Fibroblast of skin of left quadriceps (primary cell): ENCODE data around the gene UNK.

ENCODE experiments used
- DNase-seq, 2 experiments: peaks; one replicate each; pipeline ENCODE4 v3.0.0-alpha.2; 2013; ENCODE audit warnings: low read depth in 2 of 2

UNK gene

DNA sequence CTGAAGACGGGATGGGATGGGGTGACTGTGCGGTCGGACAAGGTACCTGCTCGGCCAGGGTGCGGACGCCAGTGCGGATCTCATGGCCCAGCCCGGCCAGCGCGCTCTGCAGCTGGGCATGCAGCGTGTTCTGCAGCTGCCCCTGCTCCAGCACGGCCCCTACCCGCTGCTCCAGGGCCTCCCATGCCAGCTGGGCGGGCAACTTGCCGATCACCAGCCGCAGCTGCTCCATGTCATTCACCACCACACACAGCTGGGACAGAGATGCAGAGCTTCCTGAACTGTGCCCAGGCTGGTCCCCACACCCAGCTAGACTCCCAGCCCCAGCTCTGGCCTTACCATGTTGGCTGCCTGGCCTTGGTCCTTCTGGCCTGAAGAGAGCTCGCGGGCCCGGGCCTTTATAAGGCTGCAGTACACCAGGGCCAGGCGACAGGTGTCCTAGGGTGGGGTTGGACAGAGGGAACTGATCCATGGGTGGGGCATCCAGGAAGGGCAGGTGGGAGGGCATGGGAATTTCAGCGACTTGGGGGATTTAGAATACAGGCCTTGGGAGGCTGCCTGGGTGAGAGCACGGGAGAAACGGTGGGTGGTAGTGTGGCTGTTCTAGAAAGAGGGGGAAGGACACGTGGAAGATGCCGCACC, 49.8 kb downstream of the UNK start:
- no peak for DNase-seq

DNA sequence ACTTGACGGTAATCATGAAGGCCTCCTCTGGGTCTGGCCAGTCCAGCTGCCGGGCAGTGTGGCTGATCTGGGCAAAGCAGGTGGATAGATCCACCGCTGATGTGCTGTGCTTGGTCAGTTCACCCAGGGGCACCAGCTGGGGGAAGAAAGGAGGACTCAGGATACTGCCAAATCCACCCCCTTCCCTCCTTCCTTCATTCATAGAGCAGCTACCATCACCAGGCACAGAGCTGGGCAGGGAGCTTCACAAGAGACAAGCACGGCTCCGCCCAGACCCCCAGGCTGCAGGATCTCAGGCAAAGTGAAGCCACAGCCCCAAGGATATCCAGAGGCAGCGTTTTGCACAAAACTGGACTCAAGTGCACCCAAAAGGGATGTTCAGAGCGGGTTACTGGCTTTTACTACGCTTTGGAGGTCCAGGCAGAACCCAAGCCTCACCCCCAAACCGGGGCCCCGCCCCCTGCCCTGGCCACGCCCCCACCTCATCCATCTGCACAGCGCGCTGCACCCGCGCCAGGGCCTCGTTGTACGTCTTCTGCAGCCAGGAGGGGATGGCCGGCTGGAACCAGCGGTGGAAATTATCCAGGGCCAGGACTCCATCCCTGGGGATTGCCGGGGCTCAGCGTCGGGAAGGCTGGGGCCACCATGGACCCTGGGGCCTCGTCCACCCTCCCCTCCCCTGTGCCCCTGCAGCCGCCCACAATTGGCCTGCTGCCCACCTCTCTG, 50.5 kb downstream of the UNK start:
- DNase-seq: no peak

DNA sequence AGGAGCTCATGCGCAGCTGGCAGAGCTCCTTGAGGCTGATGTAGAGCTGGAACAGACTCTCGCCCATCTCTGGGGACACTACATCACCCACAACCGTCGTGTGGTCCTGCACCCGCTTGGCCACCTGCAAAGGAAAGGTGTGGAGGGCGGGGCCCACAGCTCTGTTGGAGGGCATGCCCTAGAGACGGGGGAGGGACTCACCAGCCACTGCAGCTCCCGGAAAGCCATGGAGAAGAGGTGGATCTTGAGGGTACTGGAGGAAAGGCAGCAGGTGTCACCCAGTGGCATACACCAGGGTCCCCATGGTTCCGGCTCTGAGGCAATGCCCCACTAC, 51.0 kb downstream of the UNK start:
- DNase-seq: no peak

DNA sequence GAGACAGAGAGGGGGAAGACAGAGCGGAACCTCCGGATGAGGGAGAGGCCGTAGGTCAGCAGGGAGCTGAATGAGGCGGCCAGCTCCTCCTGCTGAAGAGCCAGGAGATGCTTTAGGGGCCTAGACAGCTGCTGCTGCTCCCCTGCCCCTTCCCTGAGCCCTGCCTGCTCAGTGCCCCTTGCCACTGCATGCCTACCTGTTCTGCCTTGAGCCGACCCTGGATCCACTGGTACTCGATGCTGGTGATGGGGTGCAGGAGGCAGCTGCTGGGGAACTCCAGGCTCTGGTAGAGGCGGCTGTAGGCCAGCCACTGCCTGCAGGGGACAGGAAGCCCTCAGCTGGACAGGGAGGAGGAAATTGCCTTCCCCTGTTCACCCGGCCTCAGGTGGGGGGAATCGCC, 52.0 kb downstream of the UNK start:
- no peak for DNase-seq

DNA sequence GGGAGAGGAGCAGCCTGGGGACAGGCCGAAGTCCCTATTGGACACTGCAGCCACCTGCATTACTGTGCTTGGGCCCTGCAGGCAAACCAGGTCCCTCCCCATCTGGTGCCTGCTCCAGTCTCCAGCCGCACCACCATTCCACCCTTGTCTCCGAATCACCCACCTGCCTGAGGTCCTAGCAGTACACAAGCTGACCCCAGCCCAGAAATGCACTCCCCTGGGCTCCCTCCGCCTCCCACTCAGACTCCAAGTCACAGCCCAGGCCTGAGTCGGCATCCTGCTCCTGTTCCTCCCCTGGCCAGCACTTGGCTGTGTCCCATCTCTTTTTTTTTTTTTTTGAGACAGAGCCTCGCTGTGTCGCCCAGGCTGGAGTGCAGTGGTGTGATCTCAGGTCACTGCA, 53.3 kb downstream of the UNK start:
- DNase-seq: no peak

DNA sequence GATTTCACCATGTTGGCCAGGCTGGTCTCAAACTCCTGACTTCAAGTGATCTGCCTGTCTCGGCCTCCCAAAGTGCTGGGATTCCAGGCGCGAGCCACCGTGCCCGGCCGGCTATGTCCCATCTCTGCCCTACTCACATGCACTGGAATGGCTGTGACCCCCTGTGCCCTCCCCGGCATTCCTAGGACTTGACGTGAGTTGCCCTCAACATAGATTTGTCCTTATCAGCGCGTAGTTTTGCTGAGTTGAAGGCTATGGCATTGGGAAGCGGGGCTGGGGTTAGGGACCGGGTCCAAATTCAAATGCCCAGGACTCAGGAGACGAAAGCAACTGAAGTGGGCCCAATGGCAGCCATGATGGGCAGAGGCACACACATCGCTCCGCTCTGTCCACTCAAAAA, 53.8 kb downstream of the UNK start:
- DNase-seq: no peak

DNA sequence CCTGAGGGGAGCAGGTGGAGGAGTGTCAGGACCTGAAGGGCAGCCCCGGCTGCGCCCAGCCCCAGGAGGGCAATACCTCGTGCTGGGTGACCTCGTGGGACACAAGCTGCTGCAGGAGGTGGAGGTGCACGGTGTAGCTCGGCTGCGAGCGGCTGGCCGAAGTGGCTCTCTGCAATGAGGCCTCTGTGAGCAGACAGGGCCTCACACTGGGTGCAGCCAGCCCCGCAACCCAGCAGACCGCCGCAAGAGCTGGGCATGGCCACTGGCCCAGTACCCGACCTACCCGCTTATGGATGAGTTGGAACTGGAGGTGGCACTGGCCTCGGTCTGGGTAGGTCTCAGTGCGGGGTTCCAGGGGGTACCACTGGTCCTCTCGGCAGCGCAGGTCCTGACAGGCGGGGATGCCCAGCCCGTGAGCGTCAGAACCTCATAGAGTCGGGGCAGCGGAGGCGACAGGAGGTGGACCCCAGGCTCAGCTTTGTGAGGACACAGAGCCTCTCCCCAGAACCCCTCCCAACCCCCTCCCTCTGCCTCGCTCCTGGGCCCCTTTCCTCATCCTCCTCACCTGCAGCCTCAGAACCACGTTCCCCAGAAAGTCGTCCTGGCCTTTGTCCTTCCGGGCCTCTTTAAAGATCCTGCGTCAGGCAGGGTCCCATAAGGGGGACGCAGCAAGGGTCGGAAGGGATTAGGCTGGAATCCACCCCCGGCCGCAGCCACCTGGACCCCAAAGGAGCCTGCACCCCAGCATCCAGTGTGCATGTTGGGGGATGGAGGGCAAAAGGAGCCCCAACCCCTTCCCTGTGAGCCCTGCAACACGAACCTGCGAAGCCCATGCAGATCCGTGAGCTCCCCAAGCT, 55.6 kb downstream of the UNK start:
- no peak for DNase-seq

DNA sequence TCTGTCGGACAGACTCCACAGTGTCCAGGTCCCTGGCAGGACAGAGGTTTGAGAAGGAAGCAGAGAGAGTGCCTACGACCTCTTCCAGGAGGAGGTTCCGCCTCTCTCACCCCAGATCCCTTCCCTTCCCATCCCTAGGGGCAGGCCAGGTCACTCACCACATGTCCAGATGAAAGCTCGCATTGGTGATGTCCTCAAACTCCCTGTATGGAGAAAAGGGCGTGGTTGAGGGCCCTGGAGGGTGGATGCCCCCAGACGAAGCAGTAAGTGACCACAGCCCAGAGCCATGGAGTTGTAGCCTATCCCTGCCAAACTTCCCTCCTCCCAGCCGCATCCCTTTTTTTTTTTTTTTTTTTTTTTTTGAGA, 56.2 kb downstream of the UNK start:
- no peak for DNase-seq

DNA sequence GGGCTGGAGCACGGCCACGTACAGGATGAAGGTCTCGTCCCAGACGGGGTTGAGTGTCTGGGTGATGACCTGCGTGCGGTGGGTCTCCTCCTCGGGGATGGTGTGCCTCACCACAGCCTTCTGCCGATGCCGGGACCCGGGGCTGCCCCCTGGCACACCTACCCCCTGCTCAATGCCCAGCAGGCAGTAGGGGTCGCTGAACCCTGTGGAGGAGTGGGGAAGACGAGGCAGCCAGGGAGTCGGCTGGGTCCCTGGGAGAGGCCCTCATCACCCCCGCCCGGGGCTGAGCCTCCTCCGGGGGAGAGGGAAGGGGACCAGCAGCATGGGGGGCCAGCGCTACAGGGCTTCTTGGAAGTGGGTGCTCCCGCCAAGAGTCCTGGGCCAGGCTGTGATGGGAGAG, 57.8 kb downstream of the UNK start:
- no peak for DNase-seq

DNA sequence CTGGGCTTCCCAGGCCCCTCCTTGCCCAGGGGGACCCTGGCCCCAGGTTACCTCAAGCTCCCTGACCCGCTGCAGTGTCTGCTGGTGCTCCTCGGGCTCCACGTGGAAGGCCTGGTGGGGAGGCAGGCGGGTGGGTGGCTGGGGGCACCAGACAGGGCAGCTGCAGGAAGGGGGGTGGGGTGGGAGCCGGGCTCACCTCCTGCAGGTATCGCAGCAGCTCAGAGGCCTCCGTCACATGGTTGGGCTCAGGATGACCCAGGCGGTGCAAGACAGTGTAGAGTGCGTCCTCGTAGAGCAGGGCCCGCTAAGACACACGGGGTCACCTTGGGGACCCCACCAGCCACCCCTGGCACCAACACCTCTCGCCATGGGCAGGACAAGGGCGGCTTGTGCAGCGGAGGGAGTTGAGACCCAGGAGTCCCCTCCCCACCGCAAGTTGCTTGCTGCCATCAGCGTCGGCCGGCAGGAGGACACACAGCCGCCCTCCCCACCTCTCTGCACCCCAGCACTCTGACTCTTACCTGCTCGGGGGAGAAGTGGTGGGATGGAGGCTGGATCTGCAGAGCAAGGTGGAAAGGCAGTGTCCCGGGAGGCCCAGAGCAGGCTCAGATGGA, 58.5 kb downstream of the UNK start:
- no peak for DNase-seq

DNA sequence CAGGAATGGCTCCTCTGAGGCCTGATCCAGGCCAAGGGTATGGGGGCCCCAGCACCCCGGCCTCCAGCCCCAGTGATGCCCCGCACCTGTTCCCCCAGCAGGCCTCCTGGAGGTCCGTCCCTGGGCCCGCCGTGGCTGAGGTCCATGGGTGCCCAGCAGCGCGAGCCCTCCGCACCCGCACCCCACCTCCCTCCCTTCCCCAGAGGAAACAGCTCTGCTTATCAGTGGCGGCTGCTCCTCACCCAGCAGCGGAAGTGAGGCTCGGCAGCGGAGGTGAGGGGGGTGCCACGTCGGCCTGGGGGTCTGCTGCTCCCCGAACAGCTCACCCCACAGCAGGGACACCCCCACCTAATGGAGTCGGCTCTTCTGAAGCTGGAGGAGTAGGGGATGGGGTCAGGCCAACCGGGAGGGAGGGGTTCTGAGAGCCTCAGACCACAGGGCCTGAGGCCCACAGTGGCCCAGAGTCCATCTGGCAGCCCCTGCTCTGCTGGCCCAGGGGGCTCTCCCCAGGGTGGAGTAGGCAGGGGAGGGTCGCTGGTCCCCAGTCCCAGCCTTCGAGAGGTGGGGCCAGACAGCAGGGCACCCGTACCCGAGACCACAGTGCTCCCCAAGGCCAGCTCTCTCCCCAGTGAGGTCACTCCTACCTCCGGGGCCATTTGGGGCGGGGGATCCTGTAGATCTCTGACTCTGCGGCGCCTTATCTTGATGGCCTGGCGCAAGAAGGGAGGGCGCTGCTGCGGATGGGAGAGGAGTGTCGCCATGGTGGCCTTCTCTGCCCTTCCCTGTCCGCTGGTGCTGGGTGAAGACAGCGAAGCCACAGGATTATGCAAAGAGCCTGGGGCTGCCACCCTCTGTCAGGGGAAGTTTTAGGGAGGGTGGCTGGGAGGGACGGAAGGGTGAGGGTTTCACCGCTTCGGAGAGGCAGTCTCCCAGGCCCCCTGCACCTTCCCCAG, 59.2 kb downstream of the UNK start, which contains the start of gene UNC13D:
UNC13D (minus strand) TSS at position 828 of the 953 bp plus-strand sequence; CDS start at position 761, 67 bp downstream.
- DNase-seq: no peak

DNA sequence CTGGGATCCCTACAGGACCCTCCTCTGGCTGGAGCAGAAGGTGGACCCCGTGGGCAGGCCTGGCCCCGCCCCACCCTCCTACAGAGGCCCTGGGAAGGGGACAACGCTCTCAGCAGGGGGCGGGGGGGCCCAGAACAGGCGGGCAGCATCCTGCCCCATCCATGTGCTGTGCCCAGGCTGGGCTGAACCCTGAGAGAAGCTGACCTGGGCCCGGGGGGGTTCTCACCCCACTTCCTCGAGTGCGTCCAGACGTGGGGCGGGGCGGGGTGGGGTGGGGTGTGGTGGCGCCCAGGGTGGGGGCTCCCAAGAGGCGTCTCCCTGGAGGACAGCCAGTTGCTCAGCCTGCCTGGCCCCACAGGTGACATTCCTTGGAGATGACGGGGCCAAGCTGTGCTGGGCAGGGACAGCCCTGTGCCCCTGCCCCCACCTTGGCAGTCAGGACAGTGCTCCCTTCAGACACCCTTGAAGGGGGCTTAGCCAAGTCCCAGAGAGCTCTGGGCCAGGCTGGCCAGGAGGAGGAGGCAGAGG, 60.0 kb downstream of the UNK start:
- no peak for DNase-seq

DNA sequence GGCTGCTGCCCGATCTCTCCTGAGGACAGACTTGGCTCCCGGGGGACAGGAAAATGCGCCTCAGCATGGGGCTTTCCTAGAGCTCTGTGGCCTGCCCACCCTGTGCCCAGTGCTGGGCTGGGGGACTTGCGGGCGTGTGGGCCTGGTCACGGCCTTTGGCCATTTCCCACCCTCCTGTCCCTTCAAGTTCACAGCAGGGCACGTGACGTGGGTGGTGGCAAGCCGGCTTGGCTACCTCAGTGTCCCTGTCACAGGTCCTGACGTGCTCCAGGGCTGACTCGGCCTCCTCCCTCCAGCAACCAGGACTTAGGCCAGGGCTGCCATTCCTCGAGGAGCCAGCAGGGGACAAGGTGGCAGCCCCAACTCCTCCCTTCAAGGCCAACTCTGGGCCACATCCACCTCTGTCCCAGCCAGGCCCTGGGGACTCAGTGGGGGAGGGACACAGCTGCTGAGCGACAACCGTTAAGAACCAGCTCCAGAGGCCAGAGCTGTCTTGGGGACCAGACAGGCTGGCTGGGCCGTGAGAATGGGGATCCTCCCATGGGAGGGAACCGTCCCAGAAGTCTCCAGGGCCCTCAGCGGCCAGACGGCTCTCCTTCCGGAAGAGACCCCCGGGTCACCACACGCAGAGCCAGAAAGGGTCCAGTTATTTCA, 60.6 kb downstream of the UNK start:
- no peak for DNase-seq

DNA sequence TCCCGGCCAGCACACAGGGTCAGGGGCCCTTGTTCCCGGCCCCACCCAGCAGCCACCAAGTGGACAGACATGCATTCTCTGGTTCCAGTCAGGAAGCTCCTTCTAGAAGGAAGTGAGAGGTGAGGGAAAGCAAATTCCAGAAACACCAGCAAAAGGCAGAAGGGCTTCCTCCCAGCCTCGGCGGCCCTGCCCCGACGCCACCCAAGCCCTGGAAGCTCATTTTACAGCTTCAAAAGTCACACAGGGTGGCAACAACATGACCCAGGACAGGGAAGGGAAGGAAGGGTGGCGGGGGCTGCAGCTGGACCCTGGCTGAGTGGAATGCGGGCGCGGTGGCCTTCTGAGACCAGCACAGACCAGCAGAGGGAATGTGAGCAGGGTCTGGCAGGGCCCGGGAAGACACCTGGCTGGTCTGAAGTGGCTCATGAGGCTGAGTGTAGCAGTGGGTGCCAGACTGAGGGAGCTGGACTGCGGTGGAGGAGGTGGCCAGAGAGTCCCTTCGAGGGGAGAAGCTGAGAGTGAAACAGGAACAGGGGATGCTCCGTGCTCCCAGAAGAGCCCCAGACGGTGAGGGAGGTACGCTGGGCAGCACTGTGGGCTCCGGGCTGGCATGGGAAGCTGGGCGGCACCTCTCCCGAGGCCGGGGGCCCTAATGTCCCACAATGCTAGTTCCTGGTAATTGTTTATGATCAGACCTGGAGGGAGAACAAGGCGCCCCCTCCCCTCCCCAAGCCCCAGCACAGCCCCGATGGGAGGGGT, 61.5 kb downstream of the UNK start:
- no peak for DNase-seq

DNA sequence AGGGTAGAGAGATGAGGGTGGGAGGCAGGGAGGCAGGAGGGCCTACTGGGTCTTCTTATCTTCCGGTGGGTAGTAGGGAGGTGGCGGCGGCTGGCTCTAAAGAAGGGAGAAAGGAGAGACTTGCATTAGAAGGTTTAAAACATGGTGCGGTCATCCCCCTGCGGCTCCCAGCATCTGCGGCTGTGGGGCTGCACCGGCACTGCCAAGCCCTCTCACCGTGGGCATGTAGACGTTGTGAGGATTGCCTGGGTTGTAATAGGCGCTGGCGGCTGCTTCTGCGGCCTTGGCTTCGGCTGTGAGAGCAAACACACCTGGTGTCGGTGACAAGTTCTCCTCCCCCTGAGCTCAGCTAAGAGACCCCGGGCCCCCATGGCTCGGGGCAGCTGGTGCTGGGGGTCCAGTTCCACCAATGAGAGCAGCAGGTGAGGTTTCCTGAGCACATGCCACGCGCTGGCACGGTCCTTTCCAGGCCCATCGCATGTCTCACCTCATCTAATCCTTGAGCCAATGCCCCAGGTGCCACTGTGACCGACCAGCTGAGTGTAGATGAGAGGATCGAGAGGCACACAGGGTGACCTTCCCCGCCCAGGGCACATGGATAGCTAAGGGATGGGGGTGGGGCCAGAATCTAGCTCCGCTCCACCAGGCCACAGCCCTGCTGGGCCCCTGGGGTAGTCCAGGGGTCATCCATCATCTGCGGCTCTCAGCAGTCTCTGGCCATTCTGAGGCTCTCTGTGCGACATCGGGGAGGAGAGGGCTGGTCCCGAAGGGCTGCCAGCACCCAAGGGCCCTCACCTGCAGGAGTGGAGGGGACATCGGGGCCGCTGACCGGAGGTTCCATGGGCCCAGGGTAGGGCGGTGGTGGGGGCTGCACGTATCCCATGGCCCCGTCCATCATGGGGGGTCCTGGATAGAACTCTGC, 62.3 kb downstream of the UNK start:
- no peak for DNase-seq

DNA sequence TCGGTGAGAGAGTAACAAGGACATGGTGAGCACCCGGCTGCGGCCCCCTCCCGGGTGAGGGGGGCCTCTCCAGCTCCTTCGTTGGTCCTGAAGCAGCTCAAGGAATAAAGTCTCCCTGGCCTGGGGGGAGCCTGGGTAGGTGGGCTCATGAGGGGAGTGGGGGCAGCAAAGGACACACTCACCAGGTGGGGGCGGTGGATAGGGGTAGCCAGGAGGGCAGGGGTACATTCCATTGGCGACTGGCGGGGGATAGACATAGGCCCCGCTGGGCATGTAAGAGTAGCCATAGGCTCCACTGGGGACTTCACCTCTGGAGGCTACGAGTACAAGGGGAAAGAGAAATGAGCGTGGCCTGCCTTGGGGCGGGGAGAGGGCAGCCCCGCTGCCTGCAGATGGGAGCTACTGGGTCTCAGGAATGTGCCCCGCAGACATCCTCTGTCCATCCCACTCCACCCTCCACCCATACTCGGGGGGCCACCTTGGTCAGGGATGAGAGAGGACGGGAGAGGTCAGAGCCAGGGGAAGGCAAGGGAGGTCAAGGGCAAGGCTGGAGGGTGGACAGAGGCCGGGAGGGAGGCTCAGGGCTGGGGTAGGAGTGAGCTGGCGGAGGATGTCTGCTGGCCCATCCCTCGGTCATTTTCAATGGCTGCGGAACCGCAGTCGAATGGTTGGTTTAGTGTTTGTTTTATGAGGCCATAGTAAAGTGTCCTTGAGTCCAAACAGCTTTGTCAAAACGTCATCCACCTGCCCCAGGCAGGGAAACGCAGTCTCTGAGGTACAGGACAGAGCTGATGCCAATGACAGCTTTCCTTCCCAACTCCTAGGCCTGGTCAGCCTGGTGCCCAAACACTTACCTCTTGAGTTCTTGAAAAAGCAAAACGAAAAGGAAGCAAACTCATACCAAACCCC, 63.3 kb downstream of the UNK start:
- DNase-seq: no peak

DNA sequence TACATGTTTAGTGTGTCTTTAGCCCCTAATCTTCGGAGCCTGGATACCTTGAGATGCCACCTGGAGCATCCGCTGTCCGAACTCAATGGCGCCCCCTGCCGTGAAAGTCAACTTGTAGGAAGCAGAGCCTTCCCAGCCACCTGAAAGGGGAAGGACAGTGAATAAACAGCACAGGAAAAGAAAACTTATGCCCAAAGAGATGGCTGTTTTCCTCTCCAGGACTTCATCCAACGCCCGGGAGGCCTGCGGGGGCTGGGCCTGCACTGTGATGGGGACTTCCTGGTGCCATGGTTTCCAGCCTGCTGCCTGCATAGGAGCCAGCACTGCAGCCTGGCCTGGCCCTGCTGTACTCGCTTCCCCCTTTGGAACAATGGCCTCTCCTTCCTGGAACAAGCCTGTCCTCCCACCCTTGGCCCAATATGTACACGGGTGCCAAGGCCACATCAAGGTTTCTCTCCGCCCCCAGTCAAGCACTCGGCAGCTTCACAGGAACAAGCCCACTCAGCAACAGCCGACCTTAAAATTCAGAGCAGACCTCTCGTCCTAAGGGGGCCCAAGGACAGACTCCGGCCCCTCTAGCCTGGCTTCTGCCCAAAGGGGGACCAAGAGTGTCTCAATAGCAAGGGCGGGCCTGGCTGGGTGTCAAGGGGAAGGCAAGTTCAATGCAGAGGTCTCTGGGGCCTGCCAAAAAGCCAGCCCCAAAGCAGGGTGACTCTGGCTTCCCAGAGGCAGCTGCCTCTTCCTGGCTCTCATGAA, 64.1 kb downstream of the UNK start:
- DNase-seq: no peak
